NCI-H2107 treated with DMSO at 0.1 percent for 48 hours (cell line): ENCODE data around the gene SRSF7.
"Not testable (repeated sequence)": the region's sequence is repeated elsewhere in the genome, so short reads cannot be mapped to it uniquely, and the experiment has no call there.

Experiments used
- DNase-seq: peaks from one replicate; lab custom pipeline; 2025; ENCODE audit not compliant: unreplicated experiment; lab: John Stamatoyannopoulos, UW

Gene SRSF7

DNA sequence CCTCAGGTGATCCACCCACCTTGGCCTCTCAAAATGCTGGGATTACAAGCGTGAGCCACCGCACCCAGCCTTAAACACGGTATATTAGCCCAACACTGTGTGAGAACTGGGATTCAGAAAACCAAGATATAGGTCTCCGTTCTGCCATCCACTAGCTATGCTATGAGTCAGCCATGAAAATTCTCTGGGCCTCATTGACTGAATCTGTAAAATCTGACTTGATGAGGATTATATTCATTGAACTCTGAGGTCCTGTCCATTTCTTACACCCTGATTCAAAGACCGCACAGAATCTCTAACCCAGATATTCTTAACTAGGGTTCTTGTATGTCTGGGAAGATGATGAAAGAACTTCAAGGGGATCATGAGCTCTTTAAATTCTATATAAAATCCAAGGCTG is 47.8 kb downstream of the SRSF7 start:
- not testable (repeated sequence) for DNase-seq

DNA sequence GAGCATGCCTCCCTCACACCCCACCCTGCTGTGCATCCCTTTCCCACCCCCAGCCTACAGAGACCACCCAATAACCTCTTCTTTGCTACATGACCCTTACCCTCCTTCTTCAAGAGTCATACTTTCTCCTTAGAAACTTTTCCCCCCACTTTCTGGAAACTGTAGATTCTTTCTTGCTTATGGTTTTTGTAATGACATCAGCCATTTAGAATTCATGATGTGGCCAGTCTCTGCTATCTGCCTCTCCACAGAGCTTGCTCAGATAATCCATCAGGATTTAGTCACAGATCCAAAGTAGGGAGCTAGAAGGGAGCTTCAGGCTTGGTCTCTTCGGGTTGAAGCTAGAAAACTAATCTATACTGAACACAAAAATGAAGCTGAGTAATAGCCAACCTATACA is 48.7 kb downstream of the SRSF7 start:
- no peak for DNase-seq

DNA sequence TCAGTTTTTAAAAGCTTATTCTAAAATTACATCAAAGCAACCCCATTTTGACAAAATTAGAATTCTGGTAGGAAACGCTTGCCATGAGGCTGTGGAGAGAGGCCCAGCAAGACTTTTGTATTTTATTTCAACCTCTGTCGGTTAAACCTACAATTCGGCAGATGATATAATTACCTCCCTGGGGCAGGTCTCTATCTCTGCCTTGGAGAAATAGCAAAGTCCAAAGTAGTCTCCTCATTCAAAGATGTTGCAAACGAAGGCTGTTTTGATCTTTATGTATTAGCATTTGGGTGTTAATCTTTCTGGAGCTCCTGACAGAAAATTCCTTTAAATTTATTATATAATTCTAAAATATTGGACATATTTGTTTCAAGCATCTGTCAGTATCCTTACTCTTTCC is 49.6 kb downstream of the SRSF7 start:
- no peak for DNase-seq

DNA sequence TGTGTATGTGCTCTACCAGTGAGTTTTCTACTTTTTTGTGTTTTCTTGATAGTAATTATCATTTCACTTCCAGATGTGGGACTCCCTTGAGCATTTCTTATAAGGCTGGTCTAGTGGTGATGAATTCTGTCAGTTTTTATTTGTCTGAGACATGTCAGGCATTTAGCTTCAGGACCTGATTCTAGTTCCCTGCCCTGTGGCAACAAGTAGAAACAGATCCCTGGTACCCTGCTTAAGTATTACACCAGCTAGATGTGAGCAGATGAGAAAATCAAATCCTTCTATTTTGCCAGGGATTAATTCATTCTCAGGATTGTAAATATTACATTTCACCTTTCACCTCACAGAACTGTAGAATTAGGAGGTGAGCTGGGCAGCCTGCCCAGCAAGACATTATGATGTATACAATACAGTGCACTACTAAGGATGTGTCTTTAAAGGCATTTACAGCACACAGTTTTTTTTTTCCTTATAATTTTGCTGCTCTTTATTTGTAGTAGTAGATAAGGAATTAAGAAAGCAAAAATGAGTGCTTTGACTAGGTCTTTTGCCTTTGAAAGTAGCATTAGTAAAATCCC is 50.2 kb downstream of the SRSF7 start:
- DNase-seq = no peak

DNA sequence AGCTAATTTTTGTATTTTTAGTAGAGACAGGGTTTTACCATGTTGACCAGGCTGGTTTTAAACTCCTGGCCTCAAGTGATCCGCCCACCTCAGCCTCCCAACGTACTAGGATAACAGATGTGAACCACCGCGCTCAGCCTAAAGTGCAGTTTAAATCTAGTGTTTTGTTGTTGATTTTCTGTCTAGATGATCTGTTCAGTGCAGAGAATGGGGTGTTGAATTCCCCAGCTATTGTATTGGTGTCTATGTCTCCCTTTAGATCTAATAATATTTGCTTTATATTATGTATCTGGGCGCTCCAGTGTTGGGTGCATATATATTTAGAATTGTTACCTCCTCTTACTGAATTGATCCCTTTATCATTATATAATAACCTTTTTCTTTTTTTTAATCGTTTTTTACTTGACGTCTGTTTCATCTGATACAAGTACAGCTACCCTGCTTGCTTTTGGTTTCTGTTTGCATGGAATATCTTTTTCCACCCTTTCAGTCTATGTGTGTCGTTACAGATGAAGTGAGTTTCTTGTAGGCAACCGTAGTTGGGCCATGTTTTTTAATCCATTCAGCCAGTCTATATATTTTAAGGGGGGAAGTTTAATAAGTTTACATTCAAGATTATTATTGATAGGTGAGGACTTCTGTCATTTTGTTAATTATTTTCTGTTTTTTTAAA is 50.9 kb downstream of the SRSF7 start:
- no peak for DNase-seq

DNA sequence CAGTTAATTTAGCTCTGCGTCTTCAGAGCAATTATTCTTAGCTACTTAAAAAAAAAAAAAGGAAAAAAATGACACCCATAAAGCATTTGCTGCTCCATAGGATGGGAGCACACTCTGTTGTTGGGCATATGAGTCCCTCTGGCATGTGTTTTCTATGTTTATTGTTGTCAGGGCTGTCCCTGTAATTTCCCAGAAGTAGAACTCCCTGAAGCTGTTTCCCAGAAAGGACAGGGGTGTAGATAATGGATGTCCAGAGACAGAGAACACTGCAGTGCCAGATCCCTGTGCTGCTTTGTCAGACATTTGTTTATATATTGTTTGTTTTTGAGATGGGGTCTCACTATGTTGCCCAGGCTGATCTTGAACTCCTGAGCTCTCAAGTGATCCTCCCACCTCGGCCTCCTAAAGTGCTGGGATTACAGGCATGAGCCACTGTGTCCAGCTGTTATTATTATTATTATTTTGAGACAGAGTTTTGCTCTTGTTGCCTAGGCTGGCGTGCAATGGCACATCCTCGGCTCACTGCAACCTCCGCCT is 52.6 kb downstream of the SRSF7 start:
- DNase-seq = no peak

DNA sequence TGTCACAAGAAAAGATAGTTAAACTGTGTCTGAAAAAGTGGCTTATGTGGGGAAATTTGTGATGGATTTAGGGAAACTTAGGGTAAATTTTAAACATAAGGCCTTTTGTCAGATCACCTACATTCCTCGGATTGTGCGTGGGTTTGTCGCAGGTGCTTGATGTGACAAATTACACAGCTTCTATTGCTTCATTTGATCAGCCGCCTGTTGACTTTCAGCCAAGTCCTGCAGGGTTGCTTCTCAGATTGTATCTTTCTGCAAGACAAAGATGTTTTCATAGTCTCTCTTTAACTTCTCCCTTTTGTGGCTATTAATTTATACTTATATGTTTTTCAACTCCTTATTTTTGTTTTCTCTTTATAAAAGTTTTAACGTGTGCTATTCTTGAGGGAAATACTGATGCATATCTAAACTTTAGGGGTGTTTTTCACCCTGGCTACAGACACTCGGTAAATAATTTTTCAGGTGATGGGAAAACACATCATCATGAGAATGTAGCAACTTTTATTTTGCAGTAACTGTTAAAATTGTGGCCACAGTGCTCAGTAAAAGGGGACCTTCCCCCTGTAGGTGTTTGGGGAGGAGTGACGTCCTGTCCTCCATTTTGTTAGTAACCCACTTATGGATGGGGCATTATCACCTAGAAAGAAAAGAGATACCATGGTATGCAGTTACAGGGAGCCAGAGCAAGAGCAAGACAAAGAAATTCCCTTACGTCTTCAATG is 53.9 kb downstream of the SRSF7 start:
- no peak for DNase-seq
